Epithelial cell of proximal tubule (primary cell): ENCODE data around the gene NFKBIA. TPM values are rescaled to one million over a fixed set of nuclear protein-coding genes. Genes with fewer than 3 reads are reported as not detected.

Experiments used
- DNase-seq: peaks from one replicate; pipeline ENCODE4 v3.0.0-alpha.2; 2011; ENCODE audit warnings: low read depth
- H3K4me3 ChIP-seq: 2 replicates; pipeline ENCODE4 v1.5.1; 2011; ENCODE audit warnings: low read depth, mild to moderate bottlenecking, low read length
- CTCF ChIP-seq: conservative IDR thresholded peaks from 2 replicates; pipeline ENCODE4 v1.5.1; 2012; ENCODE audit warnings: low read depth, mild to moderate bottlenecking, low read length
- total RNA-seq: library from RNA; depleted of rRNA; stranded (reverse); fragments of >200 nt; gene quantifications from 2 replicates; pipeline ENCODE4 v1.2.3, GENCODE V29; 2015

Gene NFKBIA
- total RNA-seq, 1 donor from 2014 or later, result 203 TPM

- H3K4me3 ChIP-seq, result no peak overlapping the region
- no peak for TF ChIP-seq CTCF
- no peak for DNase-seq
These were observed 29.3 kb upstream of the NFKBIA start for GRCh38 chr14:35433826-35434225.

- no peak overlapping the region for H3K4me3 ChIP-seq
These were observed 26.1 kb upstream of the NFKBIA start for GRCh38 chr14:35430459-35431199.

GRCh38 chr14:35429951-35430350 is 25.4 kb upstream of the NFKBIA start:
- no peak overlapping the region for H3K4me3 ChIP-seq
- DNase-seq, result no peak
- no peak for TF ChIP-seq CTCF

More at GRCh38 chr14:35430459-35431199, 26.1 kb upstream of the NFKBIA start:
- TF ChIP-seq CTCF, result no peak
- DNase-seq, result no peak

GRCh38 chr14:35425850-35426249 is 21.3 kb upstream of the NFKBIA start:
- H3K4me3 ChIP-seq, result no peak overlapping the region
- TF ChIP-seq CTCF, result no peak
- DNase-seq, result no peak

- TF ChIP-seq CTCF, result no peak
- no peak overlapping the region for H3K4me3 ChIP-seq
- DNase-seq, result no peak
These were observed 19.1 kb upstream of the NFKBIA start for GRCh38 chr14:35423621-35424020.

GRCh38 chr14:35420036-35420811 is 15.7 kb upstream of the NFKBIA start:
- TF ChIP-seq CTCF, result no peak
- no peak overlapping the region for H3K4me3 ChIP-seq
- DNase-seq, result no peak
